Spleen (tissue), 11 donors: ENCODE data around the gene ALDOA. TPM values are rescaled to one million over a fixed set of nuclear protein-coding genes. Genes with fewer than 3 reads are reported as not detected.

Experiments used
- DNase-seq: peaks from one replicate; pipeline ENCODE4 v3.0.0-alpha.2; 2020
- H3K27ac ChIP-seq, 8 donors: fragments of 200-600 bp; sonication (generic) in 7 of 8; 1 replicate in 4 of 8; 2 replicates in 4 of 8; pipeline versions ENCODE4 v1.5.0 to v1.8.0; 2016 to 2021; ENCODE audit warnings: inconsistent platforms in 4 of 8, mild to moderate bottlenecking in 4 of 8, moderate library complexity in 1 of 8
- H3K27me3 ChIP-seq, 7 donors: fragments of 200-600 bp; sonication (generic) in 6 of 7; replicated peaks in 1 of 7; 1 replicate in 4 of 7; 2 replicates in 3 of 7; pipeline versions ENCODE4 v1.5.0 to v1.8.0; 2016 to 2021; ENCODE audit warnings: inconsistent platforms in 3 of 7, mild to moderate bottlenecking in 1 of 7
- H3K36me3 ChIP-seq, 6 donors: fragments of 200-600 bp; sonication (generic) in 5 of 6; 1 replicate in 4 of 6; 2 replicates in 2 of 6; pipeline versions ENCODE4 v1.5.0 to v1.8.0; 2016 to 2021; ENCODE audit warnings: inconsistent platforms in 2 of 6
- H3K4me1 ChIP-seq, 6 donors: fragments of 200-600 bp; sonication (generic) in 5 of 6; 1 replicate in 3 of 6; 2 replicates in 3 of 6; pipeline versions ENCODE4 v1.5.0 to v1.8.0; 2016 to 2021; ENCODE audit warnings: inconsistent platforms in 3 of 6
- H3K4me3 ChIP-seq, 8 donors: fragments of 200-600 bp; sonication (generic) in 7 of 8; 1 replicate in 4 of 8; 2 replicates in 4 of 8; pipeline versions ENCODE4 v1.5.0 to v1.8.0; 2016 to 2021; ENCODE audit warnings: inconsistent platforms in 4 of 8, mild to moderate bottlenecking in 4 of 8, moderate library complexity in 2 of 8
- H3K9me3 ChIP-seq, 8 donors: fragments of 200-600 bp; sonication (generic) in 7 of 8; 1 replicate in 4 of 8; 2 replicates in 4 of 8; pipeline versions ENCODE4 v1.5.0 to v1.8.0; 2016 to 2021; ENCODE audit warnings: inconsistent platforms in 4 of 8
- CTCF ChIP-seq, 11 experiments: fragments of 200-600 bp in 7 of 11; fragments of 450-650 bp in 4 of 11; sonication (generic) in 4 of 11; IDR thresholded peaks in 8 of 11; conservative IDR thresholded peaks in 3 of 11; 1 replicate in 7 of 11; 2 replicates in 4 of 11; pipeline versions ENCODE4 v1.4.0 to v1.8.0; 2016 to 2021; ENCODE audit warnings: antibody characterized with exemption in 11 of 11, inconsistent platforms in 4 of 11, mild to moderate bottlenecking in 1 of 11
- POLR2A ChIP-seq, 3 donors: fragments of 450-650 bp; IDR thresholded peaks; one replicate each; pipeline ENCODE4 v1.5.1; 2017; ENCODE audit warnings: antibody characterized with exemption in 3 of 3, mild to moderate bottlenecking in 1 of 3
- POLR2AphosphoS5 ChIP-seq, 3 donors: sonication (generic); formaldehyde crosslinking; IDR thresholded peaks; one replicate each; pipeline ENCODE4 v1.5.1; 2017; ENCODE audit warnings: antibody characterized with exemption in 3 of 3
- WGBS, 5 donors: extraction: QIAGEN DNeasy Blood & Tissue Kit in 3 of 5; methylation state at CpG; one replicate each; pipeline versions ENCODE4 v1.1.5 to v1.1.7; 2013 to 2018; 5-methylcytosine and 5-hydroxymethylcytosine counted together
- intact Hi-C: fragments of 100-400 bp; cut with DNase I; formaldehyde crosslinking; loops from one replicate; pipeline ENCODE4 v1.15.0; 2023; ENCODE audit warnings: low total_unique reads
- polyA plus RNA-seq, 3 donors: library from polyadenylated mRNA; stranded (reverse); fragments of 200-250 nt; gene quantifications; one replicate each; pipeline ENCODE4 v1.2.1, GENCODE V29; 2013
- total RNA-seq, 7 donors: library from RNA; depleted of rRNA in 3 of 7; stranded (reverse); fragments of >200 nt in 3 of 7; fragmentation: NEBNext Ultra II Directional in 4 of 7; extraction: Animal tissue kit (Norgen Biotek cat#: 25700) in 4 of 7; gene quantifications; one replicate each; pipeline versions ENCODE4 v1.1.0 to v1.2.1, GENCODE V29; 2016 to 2021
- donor health status: healthy with polysubstance abuse.
- donor health status: DM: no; HTN: no; CAD: no; lungs with moderate emphysema.
- donor health status: DM: no; HTN: no; CAD: no.
- donor health status: Bipolar disorder and iron deficiency.
- donor health status: healthy.
- donor health status: DM: no; HTN: no; CAD: no.
- donor health status: DM: yes; HTN: yes; CAD: no.

The ALDOA gene
- total and polyA plus RNA-seq, 10 donors: 424 to 880 (median 598) TPM

DNA sequence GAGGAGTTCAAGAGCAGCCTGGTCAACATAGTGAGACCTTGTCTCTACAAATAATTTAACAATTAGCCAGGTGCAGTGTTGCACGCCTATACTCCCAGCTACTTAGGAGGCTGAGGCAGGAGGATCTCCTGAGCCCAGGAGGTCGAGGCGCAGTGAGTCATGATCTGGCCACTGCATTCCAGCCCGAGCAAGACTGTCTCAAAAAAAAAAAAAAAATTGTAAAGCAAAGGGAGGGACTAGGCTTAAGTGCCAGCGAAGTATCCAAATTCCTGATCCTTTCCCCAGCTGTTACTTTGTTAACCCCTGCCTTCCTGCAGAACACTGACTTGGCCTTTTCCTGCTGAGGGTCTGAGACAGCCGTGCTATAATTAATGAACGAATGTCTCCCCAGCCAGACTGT, 45.1 kb downstream of the ALDOA start:
- TF ChIP-seq POLR2AphosphoS5 (IDR thresholded peaks at IDR 0.05) (no peak), CTCF (IDR thresholded peaks at IDR 0.05 in 8 of 11, conservative IDR thresholded peaks at IDR 0.05 in 3 of 11) (no peak), POLR2A (IDR thresholded peaks at IDR 0.05) (no peak)
- H3K4me1 ChIP-seq: peaks cover 0 to 33% (median 9%) of the 10 kb centered on the region in 6 donors
- intact Hi-C loops: no loop called here
- no peak for DNase-seq
- no peaks in the 10 kb centered on the region for H3K27me3 ChIP-seq
- H3K27ac ChIP-seq: no peak overlapping the region
- H3K36me3 ChIP-seq: peaks cover 0 to 100% (median 66%) of the 10 kb centered on the region in 6 donors
- H3K9me3 ChIP-seq: no peaks in the 10 kb centered on the region
- WGBS, 5 donors: 70 to 91% (median 82%) methylated on average over 7 of the region's 7 CpGs
- H3K4me3 ChIP-seq: no peak overlapping the region

- peak overlapping the region in 3 of 8 donors; percentile 5 to 36 (median 13) for H3K27ac ChIP-seq
- H3K27me3 ChIP-seq: no peaks in the 10 kb centered on the region
- intact Hi-C loops: no loop called here
- no peak for TF ChIP-seq POLR2A (IDR thresholded peaks at IDR 0.05)
- peak; percentile 24 to 79 (median 71) for TF ChIP-seq CTCF (IDR thresholded peaks at IDR 0.05 in 8 of 11, conservative IDR thresholded peaks at IDR 0.05 in 3 of 11)
- peak in 2 of 3 donors; percentile 51 to 71 for TF ChIP-seq POLR2AphosphoS5 (IDR thresholded peaks at IDR 0.05)
- H3K4me1 ChIP-seq: peaks cover 0 to 33% (median 9%) of the 10 kb centered on the region in 6 donors
- peak; percentile 89 for DNase-seq
- no peaks in the 10 kb centered on the region for H3K9me3 ChIP-seq
- H3K36me3 ChIP-seq: peaks cover 0 to 100% (median 73%) of the 10 kb centered on the region in 6 donors
- H3K4me3 ChIP-seq: no peak overlapping the region
- 76 to 87% (median 81%) methylated on average over 23 to 29 of the region's 29 CpGs for WGBS, 5 donors
These were observed 46.9 kb downstream of the ALDOA start for GRCh38 chr16:30112197-30113030.

DNA sequence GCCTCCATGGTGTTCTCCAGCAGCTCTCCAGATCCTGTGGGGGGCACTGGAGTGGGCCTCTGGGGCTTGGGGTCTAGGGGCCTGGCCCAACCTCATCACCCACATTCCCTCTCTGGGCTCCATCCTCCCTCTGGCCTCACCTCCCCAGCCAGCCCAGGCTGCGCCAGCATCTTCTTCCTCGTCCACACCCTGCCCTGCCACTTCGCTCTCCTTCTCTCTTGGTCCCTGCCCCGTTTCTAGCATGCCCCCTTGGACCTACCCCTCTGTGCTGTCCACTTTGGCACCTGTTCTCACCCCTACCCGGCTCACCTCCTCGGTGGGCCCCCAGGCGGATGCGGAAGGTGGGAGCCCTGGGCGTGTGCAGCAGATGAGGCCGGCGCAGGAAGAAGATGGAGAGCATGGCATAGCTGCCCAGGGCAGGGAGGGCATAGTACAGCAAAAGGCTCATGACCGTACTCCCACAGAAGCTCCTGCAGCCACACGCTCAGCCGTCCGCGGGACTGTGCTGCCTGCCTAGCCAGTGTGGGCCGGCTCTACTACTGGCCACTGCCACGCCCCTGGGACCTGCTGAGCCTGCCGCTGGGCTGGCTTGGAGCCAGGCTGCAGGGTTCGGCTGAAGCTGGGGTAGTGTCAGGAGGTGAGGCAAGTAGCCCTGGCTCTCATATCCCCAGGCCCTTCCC, 47.6 kb downstream of the ALDOA start, which contains the start of gene GDPD3:
GDPD3 (minus strand) TSS at position 507 of the 680 bp plus-strand sequence; CDS start at position 448, 59 bp downstream.
- H3K27ac ChIP-seq: peak within 1 kb of the TSS in 3 of 8 donors; percentile 5 to 36 (median 13)
- H3K9me3 ChIP-seq: no peaks in the 10 kb centered on the region
- TF ChIP-seq CTCF (IDR thresholded peaks at IDR 0.05 in 8 of 11, conservative IDR thresholded peaks at IDR 0.05 in 3 of 11) (peak in 1 of 11 experiments; percentile 1), POLR2AphosphoS5 (IDR thresholded peaks at IDR 0.05) (peak in 2 of 3 donors; percentile 7 to 41), POLR2A (IDR thresholded peaks at IDR 0.05) (no peak)
- DNase-seq: no peak
- whole genome bisulfite sequencing, 5 donors: 86 to 90% (median 89%) methylated on average over 20 of the region's 20 CpGs
- intact Hi-C loops: no loop called here
- no peaks in the 10 kb centered on the region for H3K27me3 ChIP-seq
- no peak within 1 kb of the TSS for H3K4me3 ChIP-seq
- peaks cover 0 to 33% (median 9%) of the 10 kb centered on the region in 6 donors for H3K4me1 ChIP-seq
- peaks cover 0 to 100% (median 73%) of the 10 kb centered on the region in 6 donors for H3K36me3 ChIP-seq
